GM23248 (cell line): Measurements from ENCODE around the gene HMGN3.

ENCODE experiments used
- EZH2 ChIP-seq: fragments of 200-600 bp; sonication (generic); IDR thresholded peaks from 2 replicates; pipeline ENCODE4 v1.6.1; 2018; ENCODE audit warnings: antibody characterized with exemption, mild to moderate bottlenecking; ENCODE audit not compliant: insufficient read depth, poor library complexity, severe bottlenecking
- EZH2phosphoT487 ChIP-seq: fragments of 200-600 bp; sonication (generic); IDR thresholded peaks from 2 replicates; pipeline ENCODE4 v1.6.1; 2018; ENCODE audit warnings: antibody characterized with exemption, moderate library complexity, mild to moderate bottlenecking, low read depth; ENCODE audit not compliant: insufficient read depth

- TF ChIP-seq EZH2: no peak
- TF ChIP-seq EZH2phosphoT487: no peak
Measured at GRCh38 chr6:79168695-79168980, 65.8 kb downstream of the HMGN3 start.
